ENCODE data around the gene SLC6A19. TPM values are rescaled to one million over a fixed set of nuclear protein-coding genes. Genes with fewer than 3 reads are reported as not detected.

SLC6A19 gene
- polyA plus RNA-seq, 2 donors: not detected

DNA sequence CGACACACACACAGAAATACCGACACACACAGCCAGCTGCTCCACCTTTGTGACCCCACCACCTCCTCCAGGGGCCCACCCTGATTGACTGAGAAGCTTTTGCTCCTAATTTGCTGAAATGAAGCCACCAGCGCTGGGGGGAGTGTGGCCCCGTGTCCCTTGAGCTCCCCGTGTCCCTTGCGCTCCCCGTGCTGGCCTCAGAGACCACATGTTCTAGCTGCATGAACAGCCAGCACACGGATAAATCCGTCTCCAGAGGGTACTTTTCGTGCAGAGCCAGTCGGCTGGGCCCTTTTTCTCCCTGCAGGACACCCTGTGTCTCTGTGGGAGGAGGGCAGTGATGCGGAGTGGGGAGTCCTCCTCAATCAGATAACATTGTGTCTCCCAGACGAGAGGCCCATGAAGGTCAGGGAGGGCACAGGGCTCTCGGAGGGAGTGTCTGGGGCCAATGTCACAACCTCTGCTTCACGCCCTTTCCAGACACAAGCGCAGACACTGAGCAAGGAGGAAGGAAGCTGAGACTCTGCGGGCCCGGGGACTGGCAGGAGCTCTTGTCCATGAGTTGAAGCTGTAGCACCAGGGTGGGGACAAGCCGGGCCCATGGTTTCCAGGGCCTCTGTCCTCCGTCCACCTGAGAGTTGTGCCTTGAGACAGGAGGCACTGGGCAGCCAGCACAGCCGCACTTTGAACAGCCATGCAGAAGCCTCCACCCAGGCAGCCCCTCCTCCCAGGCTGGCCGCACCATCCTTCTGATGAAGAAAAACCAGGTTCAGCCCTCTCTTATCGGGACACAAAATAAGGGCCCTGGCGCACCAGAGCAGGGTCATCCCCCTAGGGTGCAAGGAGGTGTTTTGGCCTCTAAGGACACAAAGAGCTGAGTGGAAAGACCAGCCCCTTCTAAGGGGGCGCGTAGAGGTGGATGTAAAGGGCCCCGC is 36.4 kb upstream of the SLC6A19 start:
- no peak overlapping the region for H3K4me3 ChIP-seq (ENCODE audit: low read depth in 1 of 2, low read length in 2 of 2)
- no peaks in the 10 kb centered on the region for H3K9me3 ChIP-seq (ENCODE audit: control insufficient read depth in 2 of 2, insufficient read depth in 1 of 2, low read depth in 1 of 2, low read length in 1 of 2)
- H3K4me1 ChIP-seq (ENCODE audit: control insufficient read depth in 2 of 2, insufficient read depth in 2 of 2, low read length in 1 of 2): peaks cover 0 to 14% of the 10 kb centered on the region in 2 donors
- WGBS, 2 donors: 75 to 79% methylated on average over 27 of the region's 27 CpGs
- no peaks in the 10 kb centered on the region for H3K36me3 ChIP-seq (ENCODE audit: control insufficient read depth in 2 of 2, insufficient read depth in 2 of 2, low read length in 1 of 2)
- no peaks in the 10 kb centered on the region for H3K27me3 ChIP-seq (ENCODE audit: control insufficient read depth in 1 of 2, insufficient read depth in 2 of 2, low read length in 2 of 2)
- no peak overlapping the region for H3K27ac ChIP-seq (ENCODE audit: low read depth in 2 of 2, low read length in 1 of 2)

DNA sequence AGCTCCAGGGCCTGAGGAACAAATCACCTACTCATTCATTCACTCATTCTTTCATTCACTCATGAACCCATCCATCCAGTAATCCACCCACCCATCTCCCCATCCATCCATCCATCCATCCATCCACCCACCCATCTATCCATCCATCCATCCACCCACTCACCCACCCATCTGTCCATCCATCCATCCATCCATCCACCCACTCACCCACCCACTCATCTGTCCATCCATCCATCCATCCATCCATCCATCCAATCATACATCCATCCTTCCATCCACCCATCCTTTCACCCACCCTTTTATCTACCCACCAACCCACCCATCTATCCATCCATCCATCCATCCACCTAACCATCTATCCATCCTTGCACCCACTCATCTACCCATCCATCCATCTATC is 35.5 kb upstream of the SLC6A19 start:
- Histone ChIP-seq H3K27ac (ENCODE audit: low read depth in 2 of 2, low read length in 1 of 2) (no peak overlapping the region), H3K36me3 (ENCODE audit: control insufficient read depth in 2 of 2, insufficient read depth in 2 of 2, low read length in 1 of 2) (no peaks in the 10 kb centered on the region), H3K4me1 (ENCODE audit: control insufficient read depth in 2 of 2, insufficient read depth in 2 of 2, low read length in 1 of 2) (peaks cover 0 to 14% of the 10 kb centered on the region in 2 donors), H3K4me3 (ENCODE audit: low read depth in 1 of 2, low read length in 2 of 2) (no peak overlapping the region), H3K27me3 (ENCODE audit: control insufficient read depth in 1 of 2, insufficient read depth in 2 of 2, low read length in 2 of 2) (no peaks in the 10 kb centered on the region), H3K9me3 (ENCODE audit: control insufficient read depth in 2 of 2, insufficient read depth in 1 of 2, low read depth in 1 of 2, low read length in 1 of 2) (no peaks in the 10 kb centered on the region)

DNA sequence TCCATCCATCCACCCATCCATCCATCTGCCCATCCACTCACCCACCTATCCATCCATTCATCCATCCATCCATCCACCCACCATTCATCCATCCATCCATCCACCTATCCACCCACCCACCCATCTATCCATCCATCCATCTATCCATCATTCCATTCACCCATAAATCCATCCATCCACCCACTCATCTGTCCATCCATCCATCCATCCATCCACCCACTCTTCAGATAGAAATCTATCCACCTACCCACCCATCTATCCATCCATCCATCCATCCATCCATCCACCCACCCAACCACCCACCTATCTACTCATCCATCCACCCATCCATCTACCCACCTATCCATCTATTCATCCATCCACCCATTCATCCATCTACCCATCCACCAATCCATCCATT is 35.0 kb upstream of the SLC6A19 start:
- H3K27me3 ChIP-seq (ENCODE audit: control insufficient read depth in 1 of 2, insufficient read depth in 2 of 2, low read length in 2 of 2): no peaks in the 10 kb centered on the region
- no peak overlapping the region for H3K4me3 ChIP-seq (ENCODE audit: low read depth in 1 of 2, low read length in 2 of 2)
- no peaks in the 10 kb centered on the region for H3K36me3 ChIP-seq (ENCODE audit: control insufficient read depth in 2 of 2, insufficient read depth in 2 of 2, low read length in 1 of 2)
- H3K4me1 ChIP-seq (ENCODE audit: control insufficient read depth in 2 of 2, insufficient read depth in 2 of 2, low read length in 1 of 2): peaks cover 0 to 12% of the 10 kb centered on the region in 2 donors
- H3K9me3 ChIP-seq (ENCODE audit: control insufficient read depth in 2 of 2, insufficient read depth in 1 of 2, low read depth in 1 of 2, low read length in 1 of 2): no peaks in the 10 kb centered on the region
- H3K27ac ChIP-seq (ENCODE audit: low read depth in 2 of 2, low read length in 1 of 2): no peak overlapping the region

DNA sequence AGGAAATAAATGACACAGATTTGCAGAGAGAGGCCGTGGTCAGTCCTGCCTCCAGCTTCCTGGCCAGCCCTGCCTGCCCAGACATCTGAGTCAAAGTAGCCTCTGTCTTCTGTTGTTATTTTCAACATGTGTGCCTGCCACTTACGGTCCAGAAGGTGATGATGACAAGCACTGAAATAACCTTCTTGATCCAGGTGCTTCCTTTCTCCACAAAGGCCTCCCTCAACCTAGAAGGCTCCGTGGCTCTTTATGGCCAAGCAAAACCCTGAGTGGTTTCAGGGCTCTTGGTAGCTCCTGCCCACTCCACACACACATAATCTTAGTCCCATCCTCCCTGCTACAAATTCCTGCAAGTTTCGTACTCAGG is 34.1 kb upstream of the SLC6A19 start:
- no peaks in the 10 kb centered on the region for H3K27me3 ChIP-seq (ENCODE audit: control insufficient read depth in 1 of 2, insufficient read depth in 2 of 2, low read length in 2 of 2)
- WGBS, 2 donors: 47 to 48% methylated on average over 4 of the region's 4 CpGs
- H3K36me3 ChIP-seq (ENCODE audit: control insufficient read depth in 2 of 2, insufficient read depth in 2 of 2, low read length in 1 of 2): no peaks in the 10 kb centered on the region
- no peak overlapping the region for H3K4me3 ChIP-seq (ENCODE audit: low read depth in 1 of 2, low read length in 2 of 2)
- no peaks in the 10 kb centered on the region for H3K9me3 ChIP-seq (ENCODE audit: control insufficient read depth in 2 of 2, insufficient read depth in 1 of 2, low read depth in 1 of 2, low read length in 1 of 2)
- no peak overlapping the region for H3K27ac ChIP-seq (ENCODE audit: low read depth in 2 of 2, low read length in 1 of 2)
- peaks cover 0 to 2% of the 10 kb centered on the region in 2 donors for H3K4me1 ChIP-seq (ENCODE audit: control insufficient read depth in 2 of 2, insufficient read depth in 2 of 2, low read length in 1 of 2)

DNA sequence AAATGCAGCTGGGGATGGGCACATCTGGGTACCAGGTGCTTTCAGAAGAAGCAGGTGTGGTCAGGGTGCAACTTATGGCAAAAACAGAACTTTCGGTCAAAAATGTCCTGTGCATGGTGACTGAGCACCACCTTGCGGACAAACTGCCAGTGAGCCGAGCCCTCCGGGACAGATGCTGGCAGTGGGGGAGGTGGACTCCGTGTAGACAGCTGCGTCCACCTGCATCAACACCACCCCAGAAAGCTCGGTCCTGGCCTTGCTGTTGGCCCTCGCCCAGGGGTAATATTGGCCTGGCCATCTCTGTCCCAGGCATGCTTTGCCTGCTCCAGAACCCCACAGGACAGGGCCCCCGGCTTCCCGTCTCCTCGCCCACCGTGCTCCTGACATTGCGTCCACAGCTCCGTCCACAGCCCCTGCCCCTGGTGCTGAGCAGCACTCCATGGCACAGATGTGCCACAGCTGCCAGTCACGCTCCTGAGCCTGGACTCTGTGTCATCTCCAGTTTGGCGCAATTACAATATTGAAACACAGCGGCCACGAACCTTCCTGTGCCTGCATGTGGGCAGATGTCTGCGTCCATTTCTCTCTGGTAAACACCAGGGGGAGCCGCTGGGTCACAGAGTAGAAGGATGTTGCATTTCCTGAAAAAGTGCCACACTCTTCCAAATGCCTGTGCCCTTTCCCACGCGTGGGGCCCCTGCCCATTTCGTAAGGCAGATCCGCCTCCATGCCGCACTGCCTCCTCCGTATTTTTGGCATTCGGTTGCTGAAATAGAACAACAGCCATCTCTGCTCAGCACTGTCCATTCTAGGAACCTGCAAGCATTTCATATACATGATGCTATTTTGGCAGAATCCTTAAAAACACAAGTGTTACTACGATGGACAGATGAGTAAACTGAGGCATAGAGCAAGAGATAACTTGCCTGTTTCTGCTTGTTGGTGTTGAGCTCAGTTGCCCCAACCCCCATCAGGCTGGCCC is 33.4 kb upstream of the SLC6A19 start:
- Histone ChIP-seq H3K27me3 (ENCODE audit: control insufficient read depth in 1 of 2, insufficient read depth in 2 of 2, low read length in 2 of 2) (no peaks in the 10 kb centered on the region), H3K4me3 (ENCODE audit: low read depth in 1 of 2, low read length in 2 of 2) (no peak overlapping the region), H3K27ac (ENCODE audit: low read depth in 2 of 2, low read length in 1 of 2) (no peak overlapping the region), H3K4me1 (ENCODE audit: control insufficient read depth in 2 of 2, insufficient read depth in 2 of 2, low read length in 1 of 2) (no peaks in the 10 kb centered on the region), H3K9me3 (ENCODE audit: control insufficient read depth in 2 of 2, insufficient read depth in 1 of 2, low read depth in 1 of 2, low read length in 1 of 2) (no peaks in the 10 kb centered on the region), H3K36me3 (ENCODE audit: control insufficient read depth in 2 of 2, insufficient read depth in 2 of 2, low read length in 1 of 2) (no peaks in the 10 kb centered on the region)
- WGBS, 2 donors: 17% methylated on average over 28 of the region's 28 CpGs

DNA sequence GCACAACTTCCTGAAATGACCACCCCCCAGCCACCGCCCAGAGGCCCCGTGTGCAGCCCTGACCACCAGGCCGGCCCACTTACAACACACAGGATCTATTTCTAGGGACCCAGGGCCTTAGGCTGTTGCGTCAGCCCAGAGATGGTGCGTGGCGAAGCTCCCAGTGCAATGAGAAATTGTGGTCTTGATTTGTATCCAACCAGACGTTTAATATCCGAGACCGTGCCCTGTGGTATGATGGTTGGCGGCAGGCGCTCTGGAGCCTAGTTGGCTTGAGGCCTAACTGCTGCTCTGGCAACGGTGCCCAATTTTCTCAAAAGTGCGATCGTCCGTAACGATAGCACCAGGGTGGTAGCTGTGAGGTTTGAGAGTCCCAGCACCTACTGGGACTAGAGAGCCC is 32.6 kb upstream of the SLC6A19 start:
- Histone ChIP-seq H3K27ac (ENCODE audit: low read depth in 2 of 2, low read length in 1 of 2) (no peak overlapping the region), H3K36me3 (ENCODE audit: control insufficient read depth in 2 of 2, insufficient read depth in 2 of 2, low read length in 1 of 2) (no peaks in the 10 kb centered on the region), H3K9me3 (ENCODE audit: control insufficient read depth in 2 of 2, insufficient read depth in 1 of 2, low read depth in 1 of 2, low read length in 1 of 2) (no peaks in the 10 kb centered on the region), H3K4me1 (ENCODE audit: control insufficient read depth in 2 of 2, insufficient read depth in 2 of 2, low read length in 1 of 2) (no peaks in the 10 kb centered on the region), H3K4me3 (ENCODE audit: low read depth in 1 of 2, low read length in 2 of 2) (no peak overlapping the region), H3K27me3 (ENCODE audit: control insufficient read depth in 1 of 2, insufficient read depth in 2 of 2, low read length in 2 of 2) (no peaks in the 10 kb centered on the region)
- 70 to 83% methylated on average over 16 of the region's 16 CpGs for WGBS, 2 donors

DNA sequence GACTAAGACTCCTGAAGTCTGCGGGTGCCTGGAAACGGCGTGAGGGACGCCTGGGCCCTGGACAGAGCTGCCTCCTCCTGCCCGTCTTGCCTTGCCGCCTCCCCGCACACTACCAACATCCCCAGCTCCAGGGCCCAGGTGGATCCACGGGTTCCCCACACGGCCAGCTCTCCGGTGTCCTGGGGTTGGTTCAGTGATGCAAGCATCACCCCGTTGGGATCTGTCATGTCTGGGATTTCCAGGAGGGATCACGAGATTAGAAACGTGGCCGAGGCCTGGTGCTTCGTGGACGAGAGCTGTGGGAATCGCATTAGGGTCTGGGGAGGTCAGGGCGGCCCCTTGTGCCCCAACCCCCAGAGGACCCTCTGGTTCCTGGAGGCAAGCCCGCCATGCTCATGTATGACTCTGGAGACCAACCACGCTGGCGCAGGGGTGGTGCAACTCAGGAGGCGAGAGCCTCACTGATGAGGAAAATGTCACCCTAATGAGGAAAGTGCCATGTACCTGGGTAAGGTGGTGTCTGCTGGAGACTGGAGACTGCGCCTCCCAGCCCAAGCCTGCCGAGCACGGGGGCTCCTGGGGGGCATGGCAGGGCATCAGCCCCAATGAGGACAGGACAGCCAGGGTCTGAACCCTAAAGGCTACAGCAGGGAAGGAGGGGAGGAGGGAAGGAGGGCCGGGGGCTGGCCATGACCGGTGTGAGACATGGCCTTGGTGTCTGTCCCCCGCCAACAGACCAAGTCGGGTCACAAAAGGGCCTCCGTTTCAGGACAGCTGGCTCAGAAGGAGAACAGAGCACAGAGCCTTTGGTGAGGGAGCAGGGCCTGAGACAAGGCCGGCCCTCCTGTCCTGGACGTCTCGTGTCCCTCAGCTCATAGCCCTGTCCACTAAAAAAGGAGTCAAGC is 31.9 kb upstream of the SLC6A19 start:
- H3K4me1 ChIP-seq (ENCODE audit: control insufficient read depth in 2 of 2, insufficient read depth in 2 of 2, low read length in 1 of 2): no peaks in the 10 kb centered on the region
- no peak overlapping the region for H3K4me3 ChIP-seq (ENCODE audit: low read depth in 1 of 2, low read length in 2 of 2)
- no peaks in the 10 kb centered on the region for H3K27me3 ChIP-seq (ENCODE audit: control insufficient read depth in 1 of 2, insufficient read depth in 2 of 2, low read length in 2 of 2)
- no peaks in the 10 kb centered on the region for H3K36me3 ChIP-seq (ENCODE audit: control insufficient read depth in 2 of 2, insufficient read depth in 2 of 2, low read length in 1 of 2)
- 91% methylated on average over 33 of the region's 33 CpGs for WGBS, 2 donors
- H3K27ac ChIP-seq (ENCODE audit: low read depth in 2 of 2, low read length in 1 of 2): no peak overlapping the region
- H3K9me3 ChIP-seq (ENCODE audit: control insufficient read depth in 2 of 2, insufficient read depth in 1 of 2, low read depth in 1 of 2, low read length in 1 of 2): no peaks in the 10 kb centered on the region

DNA sequence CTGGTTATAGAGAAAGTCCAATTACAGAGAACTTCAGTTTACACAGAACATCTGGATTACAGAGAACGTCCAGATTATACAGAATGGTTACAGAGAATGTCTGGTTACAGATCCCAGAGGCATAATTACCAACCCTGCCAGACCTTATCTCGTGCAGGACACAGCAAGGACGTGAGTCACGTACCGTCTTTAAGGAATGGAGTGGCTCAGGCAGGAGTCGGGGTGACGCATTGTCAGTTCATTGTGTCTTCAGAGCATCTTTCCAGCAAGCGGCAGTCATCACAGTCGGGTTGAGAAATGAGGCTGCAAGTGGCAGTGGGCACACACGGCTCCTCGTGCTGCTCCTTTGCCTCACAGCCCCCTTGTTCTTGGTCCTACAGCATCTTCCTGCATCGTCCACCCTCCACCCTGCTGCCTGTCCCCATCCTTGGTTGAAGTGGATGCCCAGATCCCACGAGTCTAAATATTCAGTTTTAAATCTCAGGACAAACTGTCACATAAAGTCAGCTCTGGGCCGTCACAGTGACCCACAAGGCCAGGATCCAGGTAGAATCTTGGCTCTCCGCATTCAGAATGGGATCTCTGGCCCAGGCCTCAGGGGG is 30.0 kb upstream of the SLC6A19 start:
- Histone ChIP-seq H3K27ac (ENCODE audit: low read depth in 2 of 2, low read length in 1 of 2) (no peak overlapping the region), H3K9me3 (ENCODE audit: control insufficient read depth in 2 of 2, insufficient read depth in 1 of 2, low read depth in 1 of 2, low read length in 1 of 2) (no peaks in the 10 kb centered on the region), H3K36me3 (ENCODE audit: control insufficient read depth in 2 of 2, insufficient read depth in 2 of 2, low read length in 1 of 2) (no peaks in the 10 kb centered on the region), H3K4me3 (ENCODE audit: low read depth in 1 of 2, low read length in 2 of 2) (no peak overlapping the region), H3K4me1 (ENCODE audit: control insufficient read depth in 2 of 2, insufficient read depth in 2 of 2, low read length in 1 of 2) (no peaks in the 10 kb centered on the region), H3K27me3 (ENCODE audit: control insufficient read depth in 1 of 2, insufficient read depth in 2 of 2, low read length in 2 of 2) (no peaks in the 10 kb centered on the region)
- 70 to 72% methylated on average over 15 of the region's 15 CpGs for WGBS, 2 donors
